GM21529 (cell line): ENCODE data around the gene DNAI4.
"Not testable (repeated sequence)": the region's sequence is repeated elsewhere in the genome, so short reads cannot be mapped to it uniquely, and the experiment has no call there.

Experiments used
- ATAC-seq: cut with Tn5 transposase; IDR thresholded peaks from one replicate; pipeline ENCODE4 v1.9.1; 2021; ENCODE audit not compliant: unreplicated experiment

DNAI4 gene

DNA sequence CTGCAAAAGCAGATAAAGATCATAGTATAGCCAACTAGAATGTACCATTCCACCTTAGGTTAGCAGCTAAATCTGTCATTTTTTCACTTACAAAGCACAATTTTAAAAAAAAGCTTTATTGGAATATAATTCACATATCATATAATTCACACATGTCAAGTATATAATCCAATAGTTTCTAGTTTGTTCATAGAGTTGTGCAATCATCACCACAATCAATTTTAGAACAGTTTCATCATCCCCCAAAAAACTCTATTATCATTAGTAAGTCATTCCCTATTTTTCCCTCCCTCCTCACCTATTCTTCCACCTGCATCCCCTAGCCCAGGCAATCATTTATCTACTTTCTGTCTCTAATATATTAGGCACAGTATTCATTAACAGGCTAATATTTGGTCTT, 91.5 kb downstream of the DNAI4 start:
- ATAC-seq: no peak

DNA sequence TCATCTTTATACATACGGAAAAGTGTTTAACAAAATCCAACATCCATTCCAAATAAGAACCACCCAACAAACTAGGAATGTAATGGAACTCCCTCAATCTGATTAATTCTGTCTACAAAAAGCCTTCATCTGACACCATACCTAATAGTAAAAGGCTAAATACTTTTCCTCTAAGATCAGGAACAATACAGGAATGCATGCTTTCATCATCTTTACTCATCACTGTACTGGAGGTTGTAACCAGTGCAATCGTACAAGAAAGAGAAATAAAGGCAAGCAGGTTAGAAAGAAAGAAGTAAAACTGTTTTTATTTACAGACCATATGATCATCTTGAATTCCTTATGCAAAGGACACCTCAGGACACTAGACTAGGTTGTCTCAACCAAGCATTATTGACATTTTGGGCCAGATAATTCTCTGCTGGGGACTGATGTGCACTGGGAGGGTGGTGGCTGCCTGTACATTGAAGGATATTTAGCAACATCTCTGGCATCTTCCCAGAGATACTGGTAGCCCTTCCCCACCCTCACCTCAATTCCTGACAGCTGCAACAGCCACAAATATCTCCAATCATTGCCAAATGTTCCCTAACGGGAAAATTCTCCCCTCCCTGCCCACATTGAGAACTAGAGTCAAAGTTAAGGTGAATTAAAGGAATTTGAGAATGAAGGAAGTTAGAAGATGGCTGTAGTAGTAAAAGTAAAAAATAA, 93.0 kb downstream of the DNAI4 start:
- no peak for ATAC-seq

DNA sequence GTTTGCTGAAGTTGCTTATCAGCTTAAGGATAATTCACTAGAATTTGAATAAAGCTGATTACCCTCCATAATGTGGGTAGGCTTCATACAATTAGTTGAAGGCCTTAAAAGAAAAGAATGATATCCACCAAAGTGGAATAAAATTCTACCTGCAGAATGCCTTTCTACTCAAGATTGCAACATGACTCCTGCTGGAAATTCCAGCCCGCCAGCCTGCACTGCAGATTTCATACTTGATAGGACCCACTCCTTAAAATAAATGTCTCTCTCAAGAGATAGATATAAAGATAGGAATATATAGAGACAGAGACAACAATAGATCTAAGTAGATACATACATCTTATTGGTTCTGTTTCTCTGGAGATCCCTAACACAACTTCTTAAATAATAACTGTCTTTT, 99.9 kb downstream of the DNAI4 start:
- ATAC-seq: no peak

DNA sequence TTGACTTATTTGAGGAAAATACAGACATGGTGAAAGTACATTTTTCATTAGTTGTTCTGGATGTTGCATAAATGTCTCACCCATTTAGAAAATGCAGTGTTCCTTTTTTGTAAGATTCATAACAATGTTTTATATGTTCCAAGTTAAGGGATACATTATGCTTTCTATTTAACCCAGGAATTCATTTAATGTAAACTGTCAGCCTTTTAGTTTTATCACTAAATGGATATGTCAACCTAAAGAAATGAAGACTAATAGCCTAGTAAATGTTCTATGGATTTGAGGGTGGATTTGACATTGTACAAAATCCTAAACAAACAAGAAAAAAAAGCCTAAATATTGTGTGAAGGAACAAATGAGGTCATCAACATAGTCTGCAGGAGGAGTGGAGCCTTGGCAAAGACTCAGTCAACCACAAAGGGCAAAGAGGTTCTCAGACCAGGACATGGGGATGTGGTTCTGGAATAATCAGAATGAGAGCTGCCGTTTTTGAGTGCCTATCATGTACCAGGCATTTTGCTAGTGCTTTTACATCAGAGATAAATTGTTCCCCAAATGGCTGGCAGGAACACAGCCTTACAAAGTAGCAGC, 114.8 kb downstream of the DNAI4 start:
- no peak for ATAC-seq

DNA sequence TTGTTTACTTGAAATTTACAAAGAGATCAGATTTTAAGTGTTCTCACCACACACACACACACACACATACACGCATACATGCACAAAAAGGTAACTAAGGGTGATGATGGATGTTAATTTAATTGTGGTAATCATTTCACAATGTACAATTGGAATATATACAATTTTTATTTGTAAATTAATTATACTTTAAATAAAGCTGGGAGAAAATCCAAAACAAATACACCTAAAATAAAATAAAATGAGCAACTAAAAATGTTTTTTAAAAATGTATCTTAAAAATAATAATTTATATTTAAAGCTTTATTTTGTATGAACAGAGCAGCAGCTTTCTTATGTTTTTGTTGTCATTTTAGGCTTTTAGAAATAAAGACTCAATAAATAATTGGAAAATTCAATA, 115.4 kb downstream of the DNAI4 start:
- ATAC-seq: no peak

DNA sequence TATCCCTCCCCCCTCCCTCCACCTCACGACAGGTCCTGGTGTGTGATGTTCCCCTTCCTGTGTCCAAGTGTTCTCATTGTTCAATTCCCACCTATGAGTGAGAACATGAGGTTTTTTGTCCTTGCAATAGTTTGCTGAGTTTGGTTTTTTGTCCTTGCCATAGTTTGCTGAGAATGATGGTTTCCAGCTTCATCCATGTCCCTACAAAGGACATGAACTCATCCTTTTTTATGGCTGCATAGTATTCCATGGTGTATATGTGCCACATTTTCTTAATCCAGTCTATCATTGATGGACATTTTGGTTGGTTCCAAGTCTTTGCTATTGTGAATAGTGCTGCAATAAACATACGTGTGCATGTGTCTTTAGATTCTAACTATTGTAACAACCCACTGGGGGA, 128.8 kb downstream of the DNAI4 start:
- ATAC-seq: not testable (repeated sequence)

DNA sequence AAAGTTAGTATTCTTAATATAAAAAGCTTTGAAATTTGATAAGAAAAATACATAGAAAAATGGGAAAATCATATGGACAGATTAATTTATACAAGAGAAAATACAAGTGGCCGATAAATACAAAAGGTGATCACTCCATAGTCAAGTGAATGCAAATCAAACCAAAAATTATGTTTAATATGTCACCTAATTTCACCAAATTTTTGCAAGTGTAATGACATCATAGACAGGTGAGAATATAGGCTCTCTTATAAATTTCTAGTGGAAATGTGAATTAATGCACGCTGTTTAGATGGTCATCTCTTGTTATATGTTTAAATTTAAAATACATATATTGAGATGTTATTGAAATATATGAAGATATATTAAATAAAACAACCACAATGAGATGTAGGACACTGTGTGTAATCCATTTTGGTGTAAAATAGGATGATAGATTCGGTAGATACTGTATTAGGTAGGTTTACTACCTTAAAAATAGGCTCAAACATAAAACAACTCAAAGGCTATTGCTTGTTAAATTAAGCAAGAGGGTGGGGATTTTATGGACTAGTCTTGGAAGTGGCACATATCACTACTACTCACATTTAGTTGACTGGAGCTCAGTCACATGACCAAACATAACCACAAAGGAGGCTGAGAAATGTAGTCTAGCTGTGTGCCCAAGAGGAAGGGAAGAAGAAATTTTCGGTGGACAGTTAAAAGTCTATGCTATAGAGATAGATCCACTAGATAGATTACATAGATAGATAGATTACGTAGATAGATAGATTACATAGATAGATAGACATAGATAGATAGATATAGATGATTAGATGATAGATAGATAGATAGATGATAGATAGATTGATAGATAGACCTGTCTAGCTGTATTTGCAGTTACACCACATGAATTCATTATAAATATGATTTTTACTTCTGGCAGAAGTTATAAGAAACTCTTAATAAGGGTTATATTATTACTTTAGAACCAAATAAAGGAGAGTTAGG, 132.7 kb downstream of the DNAI4 start:
- ATAC-seq: no peak

DNA sequence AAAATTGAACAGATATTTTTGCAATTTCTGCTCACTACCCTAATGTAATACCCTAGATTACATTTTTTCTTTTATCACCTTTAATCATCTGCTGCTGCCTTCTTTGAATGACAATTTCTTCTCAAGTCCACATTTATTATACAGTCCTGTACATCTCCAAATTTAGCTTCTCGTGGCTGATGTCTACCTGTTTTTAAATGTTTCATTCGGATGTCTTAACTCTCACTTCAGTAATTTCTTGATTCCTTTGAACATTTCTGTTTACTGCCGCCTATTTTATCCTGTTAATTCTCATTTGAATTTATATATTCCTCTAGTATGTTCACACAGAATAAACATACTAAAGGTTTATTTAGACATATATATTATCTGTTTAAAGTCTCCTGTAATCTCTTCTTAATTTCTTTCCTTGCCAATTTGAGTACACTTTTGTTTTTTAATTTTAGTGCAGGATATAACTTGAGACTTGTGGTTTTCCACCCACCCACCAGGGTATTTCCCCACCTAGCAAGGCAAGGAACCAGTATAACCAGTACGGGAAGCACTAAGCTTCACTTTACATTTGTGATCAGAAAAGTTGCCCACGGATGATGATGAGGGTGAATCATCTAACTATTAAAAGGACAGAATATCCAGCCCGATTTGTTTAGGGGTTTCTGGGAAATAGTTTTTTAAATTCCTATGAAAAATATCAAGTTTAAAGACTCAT, 136.3 kb downstream of the DNAI4 start:
- peak; percentile 90 for ATAC-seq

DNA sequence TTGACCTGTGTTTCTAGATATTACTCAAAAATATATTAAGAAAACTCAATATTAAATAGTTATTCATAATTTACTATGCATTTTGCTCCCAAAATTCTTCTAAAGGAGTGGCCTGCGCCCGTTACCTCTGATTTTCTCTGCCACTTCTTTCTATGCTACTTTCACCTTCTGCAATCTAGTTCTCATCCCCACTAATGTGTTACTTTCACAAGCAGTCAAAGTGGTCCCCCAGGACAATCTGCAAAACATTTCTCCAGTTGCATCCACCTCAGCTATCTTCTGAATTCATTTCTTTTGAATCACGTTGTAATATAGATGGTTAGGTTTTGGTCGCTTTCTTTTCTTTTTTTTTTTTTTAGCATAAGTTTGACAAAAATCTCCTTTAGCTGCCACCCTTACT, 137.0 kb downstream of the DNAI4 start:
- no peak for ATAC-seq

DNA sequence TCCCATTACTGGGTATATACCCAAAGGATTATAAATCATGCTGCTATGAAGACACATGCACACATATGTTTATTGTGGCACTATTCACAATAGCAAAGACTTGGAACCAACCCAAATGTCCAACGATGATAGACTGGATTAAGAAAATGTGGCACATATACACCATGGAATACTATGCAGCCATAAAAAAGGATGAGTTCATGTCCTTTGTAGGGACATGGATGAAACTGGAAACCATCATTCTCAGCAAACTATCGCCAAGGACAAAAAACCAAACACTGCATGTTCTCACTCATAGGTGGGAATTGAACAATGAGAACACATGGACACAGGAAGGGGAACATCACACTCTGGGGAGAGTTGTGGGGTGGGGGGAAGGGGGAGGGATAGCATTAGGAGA, 138.9 kb downstream of the DNAI4 start:
- ATAC-seq: not testable (repeated sequence)

DNA sequence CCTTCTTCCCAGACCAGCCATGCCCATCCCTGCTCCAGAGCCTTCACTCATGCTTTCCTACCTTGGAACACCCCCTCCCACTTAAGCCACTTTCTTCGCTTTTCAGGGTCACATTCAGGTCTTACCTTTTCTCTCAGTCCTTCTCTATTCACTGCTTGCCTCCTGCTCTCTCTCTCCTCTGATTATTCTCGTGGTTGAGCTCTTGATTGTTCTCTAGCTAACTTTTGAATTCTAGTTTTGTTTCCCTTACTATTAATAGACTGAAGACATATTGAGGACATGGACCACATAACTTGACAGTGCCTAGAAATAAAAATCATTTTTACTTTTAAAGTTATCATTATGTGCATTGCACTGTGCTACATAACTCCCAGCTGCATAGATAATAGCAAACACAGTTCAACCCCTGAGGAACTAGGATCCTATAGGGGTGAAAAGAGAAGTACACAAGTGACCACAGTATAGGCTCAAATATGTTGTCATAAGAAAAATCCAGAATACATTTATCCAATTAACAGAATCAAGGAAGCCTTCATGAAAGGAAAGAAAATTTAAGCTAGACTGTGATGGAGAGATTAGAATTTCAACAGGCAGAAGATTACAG, 145.1 kb downstream of the DNAI4 start:
- no peak for ATAC-seq

DNA sequence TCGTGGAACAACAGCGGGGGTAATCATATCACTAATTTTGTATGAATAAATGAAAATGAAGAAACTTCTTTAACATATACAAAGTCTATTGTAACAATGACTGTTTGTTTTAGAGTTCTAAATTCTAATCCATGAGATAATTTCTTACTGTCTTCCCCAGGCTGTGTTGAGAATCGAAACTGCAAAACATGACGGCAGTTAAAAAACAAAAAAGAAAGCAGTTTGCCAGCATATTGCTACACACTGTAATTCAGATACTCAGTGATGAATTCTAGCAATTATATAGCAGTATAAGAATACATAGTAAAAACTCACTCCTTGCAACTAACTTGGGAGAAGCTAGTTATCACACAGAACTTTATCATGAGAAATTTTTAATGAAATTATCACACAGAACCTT, 145.7 kb downstream of the DNAI4 start:
- ATAC-seq: no peak

DNA sequence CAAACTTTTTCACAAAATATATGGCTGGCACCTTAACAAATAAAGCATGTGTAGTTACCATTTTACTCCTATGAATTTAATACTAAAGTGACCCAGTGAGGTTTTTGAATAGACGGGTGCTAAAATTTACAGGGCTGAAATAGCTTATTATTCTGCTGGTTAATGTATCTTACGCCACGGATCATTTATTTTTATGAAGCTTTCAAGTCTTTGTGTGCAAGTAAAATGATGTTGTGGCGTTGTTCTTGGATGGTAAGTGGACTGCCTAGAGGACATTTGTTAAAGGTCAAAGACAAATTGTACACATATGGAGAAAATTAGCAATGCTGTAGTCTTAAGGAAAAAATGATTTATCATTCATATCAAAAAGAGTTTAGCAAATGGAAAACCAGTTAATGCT, 146.4 kb downstream of the DNAI4 start:
- ATAC-seq: no peak

DNA sequence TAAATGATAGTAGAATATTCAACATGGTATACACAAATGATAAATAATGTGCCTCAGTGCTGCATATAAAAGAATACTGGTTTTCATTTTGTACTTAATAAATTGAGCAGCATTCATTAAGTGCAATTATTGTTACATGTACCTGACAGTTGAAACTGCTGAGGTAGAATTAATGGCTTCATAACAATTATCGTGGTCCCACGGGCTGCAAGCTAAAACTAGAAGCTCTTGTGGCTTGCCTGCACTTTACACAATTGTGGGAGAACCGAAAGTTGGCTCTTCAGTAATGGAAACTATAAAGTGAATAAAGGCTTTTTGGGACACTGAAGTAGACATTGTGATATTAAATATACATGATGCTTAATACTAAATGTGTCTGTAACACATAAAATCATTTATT, 146.8 kb downstream of the DNAI4 start:
- ATAC-seq: no peak

DNA sequence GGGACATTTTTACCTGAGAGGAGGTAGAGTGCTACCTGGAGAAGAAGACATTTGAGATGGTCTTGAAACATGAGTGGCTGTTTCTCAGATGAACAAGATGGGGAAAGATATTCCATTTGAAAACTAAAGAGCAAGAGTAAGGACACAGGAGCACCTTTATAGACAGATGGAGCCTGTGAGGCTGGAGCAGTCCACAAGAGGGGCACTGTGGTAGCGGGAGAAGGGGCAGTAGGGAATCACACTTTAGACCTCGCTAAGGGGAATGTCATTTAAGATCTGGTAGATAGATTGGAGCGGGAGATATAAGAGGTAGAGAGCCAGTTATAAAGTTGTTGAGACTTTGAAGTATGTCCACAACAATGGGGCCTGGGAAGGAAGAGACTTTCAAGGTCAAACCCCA, 149.0 kb downstream of the DNAI4 start:
- no peak for ATAC-seq

DNA sequence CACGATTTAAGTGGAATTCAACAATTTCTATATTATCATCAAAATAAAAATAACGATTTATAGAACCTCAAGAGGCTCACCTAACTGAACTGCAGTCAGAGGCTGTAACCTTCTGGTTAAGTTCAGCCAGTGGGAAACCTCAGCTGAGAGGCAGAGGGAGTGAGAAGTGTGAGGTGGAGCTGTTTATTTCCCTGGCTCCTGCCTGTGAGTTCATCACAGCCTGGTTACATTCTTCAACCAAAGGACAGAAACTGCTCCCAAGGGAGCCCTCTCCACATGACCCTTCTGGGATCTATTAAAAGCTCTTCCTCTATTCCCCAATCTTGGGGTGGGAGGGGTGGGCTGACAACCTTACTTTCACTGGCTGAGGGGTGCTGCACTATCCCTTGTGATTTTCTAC, 150.2 kb downstream of the DNAI4 start:
- ATAC-seq: no peak

DNA sequence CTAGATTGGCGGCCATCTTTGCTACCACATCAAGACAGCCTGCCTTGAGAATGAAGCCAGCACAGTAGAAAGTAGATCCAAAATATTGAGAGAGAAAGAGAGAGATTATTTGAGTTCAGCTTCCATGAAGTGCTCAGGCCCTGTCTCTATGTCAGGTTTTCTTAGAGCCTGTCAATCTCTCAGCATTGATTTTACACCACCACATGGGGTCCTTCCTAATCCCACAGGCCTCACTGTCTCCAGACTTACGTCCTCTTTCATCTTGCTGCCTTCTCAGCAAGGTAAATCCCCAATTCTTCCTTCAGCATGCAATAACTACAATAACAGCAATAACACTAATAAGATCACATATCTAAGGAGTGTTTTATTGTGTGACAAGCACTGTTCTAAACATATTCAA, 151.4 kb downstream of the DNAI4 start:
- ATAC-seq: no peak

DNA sequence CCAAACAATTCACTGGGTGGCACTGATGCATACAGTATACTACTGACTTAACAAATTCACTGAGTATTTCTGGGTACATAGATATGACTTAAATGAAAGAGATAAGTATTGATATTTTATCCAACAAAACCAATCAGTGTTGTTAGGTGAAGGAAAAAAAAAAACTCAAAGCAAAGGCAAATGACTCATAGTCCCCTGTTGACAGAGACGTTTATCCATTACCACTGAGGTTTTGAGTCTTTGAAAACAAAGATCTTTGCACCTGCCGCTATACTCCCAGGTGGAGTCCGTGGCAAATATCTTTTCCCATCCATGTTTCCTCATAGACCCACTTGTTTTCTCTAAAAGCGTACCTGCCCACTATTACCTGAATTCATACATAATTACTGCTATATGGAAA, 154.0 kb downstream of the DNAI4 start:
- ATAC-seq: no peak

DNA sequence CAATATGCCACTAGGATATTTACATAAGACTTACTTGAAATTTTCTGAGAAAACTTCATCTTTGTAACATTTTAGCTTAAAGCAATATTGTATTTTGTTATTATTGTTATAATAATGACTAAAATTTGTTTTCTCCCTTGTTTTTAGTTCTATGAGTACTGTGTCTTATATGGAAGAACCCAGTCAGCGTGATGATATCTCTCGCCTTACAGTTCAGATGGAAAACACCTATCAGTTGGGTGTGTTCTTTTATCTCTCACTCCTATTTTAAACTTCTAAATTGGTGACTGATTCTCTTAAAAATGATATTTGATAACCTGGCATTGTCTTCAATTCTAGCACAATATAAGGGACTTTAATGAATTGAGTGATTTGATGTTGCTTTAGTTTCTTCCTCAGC, 154.4 kb downstream of the DNAI4 start:
- no peak for ATAC-seq

DNA sequence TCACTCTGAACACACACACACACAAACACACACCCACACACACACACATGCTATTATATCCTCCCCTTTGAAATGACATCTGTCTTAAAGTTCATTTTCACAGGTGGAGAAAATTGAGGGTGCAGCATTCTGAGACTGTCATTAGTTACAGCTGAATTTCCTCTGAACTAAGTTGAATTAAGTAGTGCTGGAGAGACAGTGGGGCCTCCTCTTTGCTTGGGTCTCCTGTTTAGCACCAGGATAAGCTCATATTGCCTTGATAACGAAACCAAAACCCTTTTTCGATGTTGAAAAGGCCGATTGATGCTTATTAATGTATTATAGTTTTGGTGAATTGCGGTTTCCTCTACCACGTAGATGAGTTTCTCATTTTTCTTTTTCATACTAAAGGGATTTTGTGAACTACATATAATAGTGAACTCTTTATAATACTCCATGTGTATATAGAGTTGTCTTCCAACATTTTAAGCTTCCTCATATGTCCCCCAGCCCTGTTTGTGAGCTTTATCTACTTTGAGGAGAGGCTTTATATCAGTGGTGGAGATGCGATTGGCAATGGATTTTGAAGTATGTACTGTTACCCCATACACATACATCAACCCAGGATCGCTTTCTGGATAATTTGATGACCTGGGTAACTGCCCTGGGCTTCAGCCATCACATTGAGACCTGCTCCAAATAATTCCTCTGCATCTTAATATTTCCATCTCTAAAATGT, 155.0 kb downstream of the DNAI4 start:
- no peak for ATAC-seq
